ENCODE measurements around the gene CES4A.

GRCh38 chr16:67055712-67056487, 67.5 kb downstream of the CES4A start:
- TF ChIP-seq ZNF341 (tag by site-specific recombination; IDR thresholded peaks at IDR 0.05; ENCODE audit: low read depth) (no peak), CTCF (tag by site-specific recombination; IDR thresholded peaks at IDR 0.05) (no peak), ZNF302 (tag by site-specific recombination; IDR thresholded peaks at IDR 0.05; ENCODE audit: low read depth) (no peak), ZNF704 (tag by site-specific recombination; IDR thresholded peaks at IDR 0.05) (no peak), YY1 (tag by site-specific recombination; IDR thresholded peaks at IDR 0.05) (no peak), ZBTB21 (tag by site-specific recombination; IDR thresholded peaks at IDR 0.05) (no peak), ZNF777 (tag by site-specific recombination; IDR thresholded peaks at IDR 0.05; ENCODE audit: borderline replicate concordance) (no peak), ZNF274 (IDR thresholded peaks at IDR 0.05; ENCODE audit: low read length) (no peak), ZNF274 (tag by site-specific recombination; IDR thresholded peaks at IDR 0.05; ENCODE audit: borderline replicate concordance) (no peak), ZNF121 (tag by site-specific recombination; IDR thresholded peaks at IDR 0.05) (no peak), ZNF239 (tag by site-specific recombination; IDR thresholded peaks at IDR 0.05) (no peak), BCL11A (tag by site-specific recombination; IDR thresholded peaks at IDR 0.05; ENCODE audit: low read depth) (no peak), ZNF837 (tag by site-specific recombination; IDR thresholded peaks at IDR 0.05) (no peak), ATF2 (tag by site-specific recombination; IDR thresholded peaks at IDR 0.05; ENCODE audit: low read depth) (no peak), KLF8 (tag by site-specific recombination; IDR thresholded peaks at IDR 0.05) (no peak)

All from HEK293 (cell line).